B cell (primary cell): Measurements from ENCODE around the gene IGLL5. TPM values are rescaled to one million over a fixed set of nuclear protein-coding genes. Genes with fewer than 3 reads are reported as not detected.

ENCODE experiments used
- ATAC-seq: fragments of 200-7000 bp; cut with Tn5 transposase; one replicate; pipeline ENCODE4 v1.10.0; 2021; ENCODE audit warnings: low read depth, mild to moderate bottlenecking, moderate number of reproducible peaks, moderate library complexity
- CTCF ChIA-PET: fragments of 350-600 bp; sonication (Branson Sonifier 250); formaldehyde crosslinking; loops from one replicate; lab custom pipeline; 2021; ENCODE audit warnings: antibody characterized with exemption, inconsistent platforms; lab: Charles Lee
- POLR2A ChIA-PET: fragments of 350-600 bp; sonication (Branson Sonifier 250); formaldehyde crosslinking; loops from one replicate; lab custom pipeline; 2021; ENCODE audit warnings: antibody characterized with exemption; lab: Charles Lee
- DNase-seq: peaks from one replicate; pipeline ENCODE4 v3.0.0; 2013
- H2AFZ ChIP-seq: 2 replicates; pipeline ENCODE4 v1.6.1; 2012; ENCODE audit warnings: mild to moderate bottlenecking, low read depth, low read length; ENCODE audit not compliant: insufficient read depth, poor library complexity, severe bottlenecking
- H3K27ac ChIP-seq, 2 donors: 1 replicate in 1 of 2; 2 replicates in 1 of 2; pipeline ENCODE4 v1.5.1; 2012 to 2013; ENCODE audit warnings: low read length in 2 of 2, mild to moderate bottlenecking in 2 of 2, moderate library complexity in 1 of 2
- H3K27me3 ChIP-seq, 4 experiments: fragments of 200-600 bp in 1 of 4; sonication (generic) in 1 of 4; replicated peaks in 1 of 4; 1 replicate in 2 of 4; 2 replicates in 2 of 4; pipeline versions ENCODE4 v1.6.1 to v1.7.0; 2013 to 2016; ENCODE audit warnings: low read length in 3 of 4, mild to moderate bottlenecking in 2 of 4, mixed read lengths in 1 of 4, moderate library complexity in 1 of 4; ENCODE audit not compliant: insufficient read depth in 4 of 4, control insufficient read depth in 3 of 4; ENCODE audit errors: control extremely low read depth in 1 of 4
- H3K36me3 ChIP-seq, 2 experiments: replicated peaks in 1 of 2; 1 replicate in 1 of 2; 2 replicates in 1 of 2; pipeline versions ENCODE4 v1.6.1 to v1.7.1; 2013; ENCODE audit warnings: low read length in 1 of 2; ENCODE audit not compliant: insufficient read depth in 2 of 2, control insufficient read depth in 1 of 2; ENCODE audit errors: control extremely low read depth in 1 of 2, extremely low read depth in 1 of 2
- H3K4me1 ChIP-seq, 2 donors: fragments of 200-600 bp in 1 of 2; sonication (generic) in 1 of 2; 1 replicate in 1 of 2; 2 replicates in 1 of 2; pipeline versions ENCODE4 v1.5.1 to v1.6.1; 2013 to 2017; ENCODE audit warnings: low read length in 2 of 2; ENCODE audit not compliant: control insufficient read depth in 2 of 2, insufficient read depth in 2 of 2
- H3K4me2 ChIP-seq: replicated peaks from 2 replicates; pipeline ENCODE3; 2012; ENCODE audit warnings: mild to moderate bottlenecking, low read depth, low read length; ENCODE audit not compliant: poor library complexity, severe bottlenecking
- H3K4me3 ChIP-seq, 5 experiments: fragments of 200-600 bp in 1 of 5; sonication (generic) in 1 of 5; 1 replicate in 3 of 5; 2 replicates in 2 of 5; pipeline versions ENCODE4 v1.5.1 to v1.7.0; 2011 to 2016; ENCODE audit warnings: low read length in 4 of 5, mild to moderate bottlenecking in 4 of 5, low read depth in 2 of 5, control low read depth in 1 of 5, moderate library complexity in 1 of 5; ENCODE audit not compliant: insufficient read depth in 1 of 5; ENCODE audit errors: control extremely low read depth in 1 of 5, extremely low read depth in 1 of 5
- H3K79me2 ChIP-seq: fragments of 200-600 bp; sonication (generic); one replicate; pipeline ENCODE4 v1.6.0; 2016; ENCODE audit warnings: low read length; ENCODE audit not compliant: control insufficient read depth, insufficient read depth
- H3K9ac ChIP-seq: fragments of 200-600 bp; sonication (generic); 2 replicates; pipeline ENCODE4 v1.6.1; 2017; ENCODE audit warnings: mild to moderate bottlenecking, low read length, moderate library complexity
- H3K9me3 ChIP-seq, 3 donors: one replicate each; pipeline versions ENCODE4 v1.6.1 to v1.7.1; 2013; ENCODE audit warnings: low read length in 2 of 3; ENCODE audit not compliant: control insufficient read depth in 2 of 3, insufficient read depth in 1 of 3; ENCODE audit errors: control extremely low read depth in 1 of 3
- H4K20me1 ChIP-seq: 2 replicates; pipeline ENCODE4 v1.6.0; 2012; ENCODE audit warnings: mild to moderate bottlenecking, low read length; ENCODE audit not compliant: insufficient read depth, control insufficient read depth, poor library complexity, severe bottlenecking
- H3K27ac Mint-ChIP-seq: one replicate; pipeline ENCODE4 v1.8.0; 2021; ENCODE audit warnings: mixed read lengths
- H3K27me3 Mint-ChIP-seq: one replicate; pipeline ENCODE4 v1.8.0; 2021; ENCODE audit warnings: mixed read lengths
- H3K4me1 Mint-ChIP-seq: one replicate; pipeline ENCODE4 v1.8.0; 2021; ENCODE audit warnings: mixed read lengths
- H3K4me3 Mint-ChIP-seq: one replicate; pipeline ENCODE4 v1.8.0; 2021; ENCODE audit warnings: mixed read lengths
- H3K9me3 Mint-ChIP-seq: one replicate; pipeline ENCODE4 v1.8.0; 2022; ENCODE audit warnings: mixed read lengths; ENCODE audit not compliant: insufficient read depth
- EZH2 ChIP-seq: IDR thresholded peaks from 2 replicates; pipeline ENCODE4 v1.6.1; 2012; ENCODE audit warnings: borderline replicate concordance, low read depth, mild to moderate bottlenecking, moderate library complexity, low read length; ENCODE audit not compliant: insufficient read depth, poor library complexity, severe bottlenecking
- WGBS: methylation state at CpG from one replicate; pipeline ENCODE4 v1.1.5; 2013; ENCODE audit warnings: missing lambda C conversion rate; ENCODE audit not compliant: insufficient coverage; 5-methylcytosine and 5-hydroxymethylcytosine counted together
- intact Hi-C: fragments of 100-400 bp; cut with micrococcal nuclease; formaldehyde crosslinking; loops from one replicate; pipeline ENCODE4 v1.10.0; 2022
- polyA plus RNA-seq: library from polyadenylated mRNA; depleted of rRNA; stranded (reverse); fragments of >200 nt; gene quantifications from 2 replicates; pipeline ENCODE4 v1.2.3, GENCODE V29; 2012
- total RNA-seq, 2 donors: library from RNA; stranded (reverse); fragments of 120-200 nt in 1 of 2; gene quantifications; 1 replicate in 1 of 2; 2 replicates in 1 of 2; pipeline versions ENCODE4 v1.2.3 to v1.2.4, GENCODE V29; 2013 to 2022
- TF ChIP-seq, protein P1 (sequence below): fragments of 200-600 bp; IDR thresholded peaks from one replicate; pipeline ENCODE4 v1.8.0; 2022; ENCODE audit warnings: antibody characterized with exemption, mild to moderate bottlenecking

IGLL5 gene
- total and polyA plus RNA-seq, 2 donors (not counting 1 experiment from before 2014, with no cell fraction given): 39.8 to 365 TPM

DNA sequence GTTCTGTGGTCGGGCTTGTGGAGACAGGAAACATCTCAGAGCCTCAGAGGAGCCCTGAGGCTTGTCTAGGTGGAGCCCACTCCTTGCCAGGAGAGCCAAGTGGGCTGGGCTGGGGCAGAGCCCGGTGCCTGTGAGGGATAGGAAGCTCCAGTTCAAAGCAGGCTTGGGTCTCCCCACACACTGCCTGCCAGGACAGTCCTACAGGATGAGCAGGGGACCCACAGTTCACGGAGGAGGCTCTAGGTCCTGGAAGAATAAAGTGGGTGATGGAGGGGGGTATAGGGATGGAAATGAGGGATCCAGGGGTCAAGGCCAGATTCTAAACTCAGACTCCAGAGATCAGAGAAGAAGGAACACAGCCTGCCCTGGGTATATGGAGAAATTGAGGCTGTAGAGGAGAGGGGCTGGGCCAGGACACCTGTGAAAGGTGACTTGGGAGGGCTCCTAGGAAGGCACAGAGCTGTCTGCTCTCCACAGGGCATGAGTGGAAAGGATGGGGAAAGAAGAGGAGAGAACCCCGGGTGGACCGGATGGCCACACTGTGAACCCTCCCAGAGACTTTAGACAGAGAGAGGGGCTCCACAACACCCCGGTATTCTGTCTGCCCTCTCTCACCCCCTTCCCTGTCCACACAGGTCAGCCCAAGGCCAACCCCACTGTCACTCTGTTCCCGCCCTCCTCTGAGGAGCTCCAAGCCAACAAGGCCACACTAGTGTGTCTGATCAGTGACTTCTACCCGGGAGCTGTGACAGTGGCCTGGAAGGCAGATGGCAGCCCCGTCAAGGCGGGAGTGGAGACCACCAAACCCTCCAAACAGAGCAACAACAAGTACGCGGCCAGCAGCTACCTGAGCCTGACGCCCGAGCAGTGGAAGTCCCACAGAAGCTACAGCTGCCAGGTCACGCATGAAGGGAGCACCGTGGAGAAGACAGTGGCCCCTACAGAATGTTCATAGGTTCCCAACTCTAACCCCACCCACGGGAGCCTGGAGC lies 7.4 kb downstream of the IGLL5 start:
- Histone ChIP-seq H3K27ac (peak overlapping the region; percentile 57 to 61), H3K4me2 (peak overlapping the region; percentile 70), H2AFZ (no peak overlapping the region), H3K4me3 (peak overlapping the region; percentile 17 to 75 (median 52)), H3K79me2 (peaks cover 79% of the 10 kb centered on the region), H4K20me1 (peaks cover 55% of the 10 kb centered on the region), H3K9me3 (peaks cover 0 to 43% (median 0%) of the 10 kb centered on the region in 3 donors), H3K27me3 (peaks cover 0 to 8% (median 1%) of the 10 kb centered on the region in 4 experiments), H3K36me3 (peaks cover 0 to 23% of the 10 kb centered on the region in 2 experiments), H3K9ac (peak overlapping the region; percentile 53), H3K4me1 (peaks cover 64 to 80% of the 10 kb centered on the region in 2 donors)
- peak overlapping the region; percentile 65 for H3K4me3 Mint-ChIP-seq
- peaks cover 77% of the 10 kb centered on the region for H3K4me1 Mint-ChIP-seq
- no peaks in the 10 kb centered on the region for H3K9me3 Mint-ChIP-seq
- 42% methylated on average over 13 of the region's 17 CpGs for WGBS
- intact Hi-C loops: no loop called here
- H3K27ac Mint-ChIP-seq: peak overlapping the region; percentile 84
- H3K27me3 Mint-ChIP-seq: peaks cover 22% of the 10 kb centered on the region
- DNase-seq (no peak), ATAC-seq (peak; percentile 26)
- TF ChIP-seq EZH2: no peak
- TF ChIP-seq, protein P1, sequence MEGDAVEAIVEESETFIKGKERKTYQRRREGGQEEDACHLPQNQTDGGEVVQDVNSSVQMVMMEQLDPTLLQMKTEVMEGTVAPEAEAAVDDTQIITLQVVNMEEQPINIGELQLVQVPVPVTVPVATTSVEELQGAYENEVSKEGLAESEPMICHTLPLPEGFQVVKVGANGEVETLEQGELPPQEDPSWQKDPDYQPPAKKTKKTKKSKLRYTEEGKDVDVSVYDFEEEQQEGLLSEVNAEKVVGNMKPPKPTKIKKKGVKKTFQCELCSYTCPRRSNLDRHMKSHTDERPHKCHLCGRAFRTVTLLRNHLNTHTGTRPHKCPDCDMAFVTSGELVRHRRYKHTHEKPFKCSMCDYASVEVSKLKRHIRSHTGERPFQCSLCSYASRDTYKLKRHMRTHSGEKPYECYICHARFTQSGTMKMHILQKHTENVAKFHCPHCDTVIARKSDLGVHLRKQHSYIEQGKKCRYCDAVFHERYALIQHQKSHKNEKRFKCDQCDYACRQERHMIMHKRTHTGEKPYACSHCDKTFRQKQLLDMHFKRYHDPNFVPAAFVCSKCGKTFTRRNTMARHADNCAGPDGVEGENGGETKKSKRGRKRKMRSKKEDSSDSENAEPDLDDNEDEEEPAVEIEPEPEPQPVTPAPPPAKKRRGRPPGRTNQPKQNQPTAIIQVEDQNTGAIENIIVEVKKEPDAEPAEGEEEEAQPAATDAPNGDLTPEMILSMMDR: no peak
- CTCF ChIA-PET: interaction anchor here (0.5 to 1.3 kb wide), 6 partner anchors 11 to 686 kb away, joined by 3 to 6 read pairs (median 4); no protein-coding TSS in a partner anchor
- POLR2A ChIA-PET: interaction anchor here (0.9 to 1.8 kb wide), 6 partner anchors 10 to 47 kb away, joined by 3 to 12 read pairs (median 3); no protein-coding TSS in a partner anchor
